Progenitor cell of endocrine pancreas (in vitro differentiated cells): ENCODE data around the gene MMP21. TPM values are rescaled to one million over a fixed set of nuclear protein-coding genes. Genes with fewer than 3 reads are reported as not detected.

Experiments
- DNase-seq: peaks from one replicate; pipeline ENCODE4 v3.0.0; 2021; ENCODE audit warnings: low spot score; ENCODE audit not compliant: unreplicated experiment
- H3K27ac Mint-ChIP-seq: 2 replicates; pipeline ENCODE4 v1.8.0; 2021; ENCODE audit warnings: mild to moderate bottlenecking, moderate library complexity, mixed read lengths
- H3K27me3 Mint-ChIP-seq: 2 replicates; pipeline ENCODE4 v1.8.0; 2021; ENCODE audit warnings: mixed read lengths
- H3K36me3 Mint-ChIP-seq: 2 replicates; pipeline ENCODE4 v1.8.0; 2022; ENCODE audit warnings: mixed read lengths; ENCODE audit not compliant: insufficient read depth
- H3K4me1 Mint-ChIP-seq: 2 replicates; pipeline ENCODE4 v1.8.0; 2021; ENCODE audit warnings: low read depth, mixed read lengths
- H3K4me3 Mint-ChIP-seq: 2 replicates; pipeline ENCODE4 v1.8.0; 2021; ENCODE audit warnings: low read depth, mild to moderate bottlenecking, moderate library complexity, mixed read lengths
- H3K9me3 Mint-ChIP-seq: 2 replicates; pipeline ENCODE4 v1.8.0; 2021; ENCODE audit warnings: low read depth, mixed read lengths
- CTCF ChIP-seq: fragments of 200-600 bp; sonication (generic); IDR thresholded peaks from one replicate; pipeline ENCODE4 v1.5.0; 2021; ENCODE audit warnings: antibody characterized with exemption, mild to moderate bottlenecking; ENCODE audit not compliant: unreplicated experiment
- long read RNA-seq: library from polyadenylated mRNA; unstranded; transcript quantifications from one replicate; pipeline ENCODE4 v2.0.0, GENCODE V29; 2020
- total RNA-seq: library from RNA; stranded (reverse); gene quantifications from 2 replicates; pipeline ENCODE4 v1.2.1, GENCODE V29; 2021

The MMP21 gene, protein sequence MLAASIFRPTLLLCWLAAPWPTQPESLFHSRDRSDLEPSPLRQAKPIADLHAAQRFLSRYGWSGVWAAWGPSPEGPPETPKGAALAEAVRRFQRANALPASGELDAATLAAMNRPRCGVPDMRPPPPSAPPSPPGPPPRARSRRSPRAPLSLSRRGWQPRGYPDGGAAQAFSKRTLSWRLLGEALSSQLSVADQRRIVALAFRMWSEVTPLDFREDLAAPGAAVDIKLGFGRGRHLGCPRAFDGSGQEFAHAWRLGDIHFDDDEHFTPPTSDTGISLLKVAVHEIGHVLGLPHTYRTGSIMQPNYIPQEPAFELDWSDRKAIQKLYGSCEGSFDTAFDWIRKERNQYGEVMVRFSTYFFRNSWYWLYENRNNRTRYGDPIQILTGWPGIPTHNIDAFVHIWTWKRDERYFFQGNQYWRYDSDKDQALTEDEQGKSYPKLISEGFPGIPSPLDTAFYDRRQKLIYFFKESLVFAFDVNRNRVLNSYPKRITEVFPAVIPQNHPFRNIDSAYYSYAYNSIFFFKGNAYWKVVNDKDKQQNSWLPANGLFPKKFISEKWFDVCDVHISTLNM
- total RNA-seq: not detected in 2 replicates
- long read RNA-seq: 0 reads

- H3K4me3 Mint-ChIP-seq: no peak within 1 kb of the TSS
- no peaks in the 10 kb centered on the region for H3K27me3 Mint-ChIP-seq
- H3K36me3 Mint-ChIP-seq: no peaks in the 10 kb centered on the region
- H3K4me1 Mint-ChIP-seq: no peaks in the 10 kb centered on the region
- no peak within 1 kb of the TSS for H3K27ac Mint-ChIP-seq
- TF ChIP-seq CTCF: no peak
- DNase-seq: no peak
- H3K9me3 Mint-ChIP-seq: peaks cover 5% of the 10 kb centered on the region
Observed at GRCh38 chr10:125775491-125776106, at the start of gene MMP21. Gene MMP21 (minus strand): TSS chr10:125775821. CDS start chr10:125775821, 0 bp downstream.

DNA sequence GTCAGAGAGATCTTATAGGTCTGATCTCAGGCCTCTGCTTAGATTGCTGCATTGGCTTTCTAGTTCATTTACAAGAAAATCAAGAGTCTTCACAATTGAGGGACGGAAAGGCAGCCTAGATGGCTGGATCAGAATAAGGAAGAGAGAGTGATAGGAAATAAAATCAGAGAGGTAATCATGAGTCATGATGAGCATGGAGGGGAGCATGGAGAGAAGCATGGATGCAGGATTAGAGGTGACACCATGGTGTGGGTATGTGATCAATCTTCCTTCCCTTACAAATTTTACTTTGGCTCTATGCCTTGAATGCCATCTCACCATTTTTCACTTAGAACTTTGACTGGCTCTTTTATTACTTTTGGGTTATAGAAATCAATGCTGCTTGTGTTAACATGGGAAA, 49.1 kb upstream of the MMP21 start:
- no peaks in the 10 kb centered on the region for H3K27me3 Mint-ChIP-seq
- no peak overlapping the region for H3K4me3 Mint-ChIP-seq
- H3K4me1 Mint-ChIP-seq: peaks cover 11% of the 10 kb centered on the region
- DNase-seq: no peak
- no peaks in the 10 kb centered on the region for H3K9me3 Mint-ChIP-seq
- H3K27ac Mint-ChIP-seq: no peak overlapping the region
- H3K36me3 Mint-ChIP-seq: peaks cover 15% of the 10 kb centered on the region
- no peak for TF ChIP-seq CTCF

DNA sequence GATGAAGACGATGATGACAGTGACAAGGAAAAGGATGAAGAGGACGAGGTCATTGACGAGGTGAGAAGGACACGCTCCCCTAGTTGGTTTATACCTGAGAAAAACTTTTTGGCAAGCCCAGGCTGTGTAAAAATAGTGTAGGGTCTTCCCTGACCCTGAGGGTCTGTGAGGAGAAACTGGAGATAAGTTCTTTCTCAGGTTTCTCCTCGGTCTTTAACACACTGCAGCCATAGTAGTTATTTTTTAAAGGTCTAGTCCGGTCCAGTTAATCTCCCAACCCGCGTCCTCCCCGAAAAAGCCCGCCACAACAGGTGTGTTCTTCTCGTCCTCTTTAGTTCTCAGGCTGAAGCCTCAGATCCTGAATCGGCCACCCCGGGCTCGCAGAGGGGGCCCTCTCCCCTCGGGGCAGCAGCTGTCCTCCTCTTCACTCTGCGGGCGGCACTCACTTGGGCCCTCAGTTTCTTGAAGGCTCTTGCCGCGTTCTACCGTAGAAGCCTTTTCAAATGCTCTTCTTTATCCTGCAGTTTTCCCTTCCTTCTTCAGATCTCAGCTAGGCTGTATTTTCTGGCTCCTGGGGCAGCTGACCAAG, 48.1 kb upstream of the MMP21 start:
- DNase-seq: no peak
- Mint-ChIP-seq H3K27ac (no peak overlapping the region), H3K9me3 (no peaks in the 10 kb centered on the region), H3K36me3 (peaks cover 10% of the 10 kb centered on the region), H3K27me3 (no peaks in the 10 kb centered on the region), H3K4me3 (no peak overlapping the region), H3K4me1 (peaks cover 11% of the 10 kb centered on the region)
- no peak for TF ChIP-seq CTCF

DNA sequence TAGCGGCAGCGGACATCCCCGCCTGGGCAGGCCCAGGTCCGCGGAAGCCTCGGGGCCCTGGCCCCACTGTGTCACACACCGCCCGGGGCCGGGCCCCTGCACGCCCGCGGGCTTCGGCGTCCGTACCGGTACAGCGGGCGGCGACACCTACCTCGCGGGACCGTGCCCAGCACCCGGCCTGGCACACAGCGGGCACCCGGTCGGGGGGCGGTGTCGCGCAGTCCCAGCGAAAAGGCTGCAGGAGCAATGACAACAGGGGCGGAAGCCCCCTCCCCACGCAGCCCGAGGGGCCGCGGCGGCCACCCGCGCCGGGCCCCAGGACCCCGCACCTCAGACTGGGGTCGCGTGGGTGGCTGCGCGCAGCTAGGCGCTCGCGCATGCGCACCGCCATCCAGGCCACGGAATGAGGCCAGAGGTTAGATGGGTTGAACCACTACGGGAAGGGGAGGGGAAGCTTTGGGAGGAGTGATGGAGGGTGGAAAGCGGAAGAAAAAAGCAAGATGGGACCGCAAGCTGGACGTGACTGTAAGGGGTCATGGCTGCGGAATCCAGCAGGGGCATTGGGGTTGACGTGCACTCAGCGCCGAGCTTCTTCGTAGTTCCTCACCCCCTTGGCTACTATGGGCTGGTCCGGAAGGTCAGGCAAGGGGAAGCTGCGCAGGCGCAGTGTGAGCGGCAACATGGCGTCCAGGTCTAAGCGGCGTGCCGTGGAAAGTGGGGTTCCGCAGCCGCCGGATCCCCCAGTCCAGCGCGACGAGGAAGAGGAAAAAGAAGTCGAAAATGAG, 47.4 kb upstream of the MMP21 start, which contains the start of the genes BCCIP and UROS:
Gene BCCIP (plus strand): TSS at position 669 of the 785 bp plus-strand sequence. CDS start 12 bp downstream, at position 681.
Gene UROS (minus strand): TSS at position 381 of the 785 bp plus-strand sequence. CDS start 6,759 bp downstream, outside the sequence.
- Mint-ChIP-seq H3K27ac (peak within 1 kb of the TSS; percentile 17), H3K4me3 (peak within 1 kb of the TSS; percentile 78), H3K4me1 (peaks cover 10% of the 10 kb centered on the region), H3K27me3 (no peaks in the 10 kb centered on the region), H3K9me3 (no peaks in the 10 kb centered on the region), H3K36me3 (peaks cover 7% of the 10 kb centered on the region)
- DNase-seq: peak; percentile 79
- no peak for TF ChIP-seq CTCF
